GM23338 (cell line): ENCODE measurements around the gene CSRP2. TPM values are rescaled to one million over a fixed set of nuclear protein-coding genes. Genes with fewer than 3 reads are reported as not detected.

Experiments
- ATAC-seq: fragments of 200-7000 bp; cut with Tn5 transposase; 3 replicates; pipeline ENCODE4 v1.9.1; 2020
- DNase-seq: peaks from one replicate; pipeline ENCODE4 v3.0.0-alpha.2; 2015; ENCODE audit warnings: low spot score
- H2AFZ ChIP-seq: fragments of 200-600 bp; sonication (generic); 2 replicates; pipeline ENCODE4 v1.8.0; 2016; ENCODE audit warnings: antibody characterized with exemption, mild to moderate bottlenecking, moderate library complexity
- H3F3A ChIP-seq: fragments of 200-600 bp; sonication (generic); replicated peaks from 2 replicates; pipeline ENCODE4 v1.8.0; 2017; ENCODE audit warnings: antibody characterized with exemption, mixed run types, low read depth
- H3K27ac ChIP-seq: fragments of 200-600 bp; sonication (generic); 2 replicates; pipeline ENCODE4 v1.6.1; 2016; ENCODE audit warnings: low read depth
- H3K27me3 ChIP-seq: fragments of 200-600 bp; sonication (generic); 2 replicates; pipeline ENCODE4 v1.8.0; 2016; ENCODE audit warnings: mild to moderate bottlenecking, mixed run types, moderate library complexity; ENCODE audit not compliant: insufficient read depth
- H3K36me3 ChIP-seq: fragments of 200-600 bp; sonication (generic); 2 replicates; pipeline ENCODE4 v1.8.0; 2016; ENCODE audit warnings: mild to moderate bottlenecking; ENCODE audit not compliant: insufficient read depth
- H3K4me1 ChIP-seq: fragments of 200-600 bp; sonication (generic); 2 replicates; pipeline ENCODE4 v1.8.0; 2016; ENCODE audit warnings: mild to moderate bottlenecking, moderate library complexity; ENCODE audit not compliant: insufficient read depth
- H3K4me2 ChIP-seq: fragments of 200-600 bp; sonication (generic); 2 replicates; pipeline ENCODE4 v1.7.1; 2017; ENCODE audit warnings: mixed run types
- H3K4me3 ChIP-seq: fragments of 200-600 bp; sonication (generic); 2 replicates; pipeline ENCODE4 v1.6.1; 2016; ENCODE audit warnings: mixed run types
- H3K79me2 ChIP-seq: fragments of 200-600 bp; sonication (generic); replicated peaks from 2 replicates; pipeline ENCODE4 v1.8.0; 2017; ENCODE audit warnings: mild to moderate bottlenecking; ENCODE audit not compliant: insufficient read depth
- H3K9me2 ChIP-seq: fragments of 200-600 bp; sonication (generic); 2 replicates; pipeline ENCODE4 v1.8.0; 2017; ENCODE audit not compliant: insufficient read depth
- H4K20me1 ChIP-seq: fragments of 200-600 bp; sonication (generic); replicated peaks from 2 replicates; pipeline ENCODE4 v1.8.0; 2017; ENCODE audit warnings: mild to moderate bottlenecking; ENCODE audit not compliant: insufficient read depth
- H3K27ac Mint-ChIP-seq: 2 replicates; pipeline ENCODE4 v1.8.0; 2020; ENCODE audit warnings: inconsistent platforms, mild to moderate bottlenecking, moderate library complexity, mixed read lengths
- H3K27me3 Mint-ChIP-seq: 3 replicates; pipeline ENCODE4 v1.8.0; 2022; ENCODE audit warnings: low read depth, mild to moderate bottlenecking, moderate library complexity, mixed read lengths, inconsistent platforms; ENCODE audit not compliant: insufficient read depth, poor library complexity
- H3K36me3 Mint-ChIP-seq: 3 replicates; pipeline ENCODE4 v1.8.0; 2021; ENCODE audit warnings: low read depth, mild to moderate bottlenecking, inconsistent platforms, moderate library complexity, mixed read lengths
- H3K4me1 Mint-ChIP-seq: 3 replicates; pipeline ENCODE4 v1.8.0; 2020; ENCODE audit warnings: mild to moderate bottlenecking, inconsistent platforms, mixed read lengths
- H3K4me3 Mint-ChIP-seq: 3 replicates; pipeline ENCODE4 v1.8.0; 2021; ENCODE audit warnings: moderate library complexity, mild to moderate bottlenecking, inconsistent platforms, mixed read lengths
- H3K9me3 Mint-ChIP-seq: 3 replicates; pipeline ENCODE4 v1.8.0; 2020; ENCODE audit warnings: moderate library complexity, mild to moderate bottlenecking, inconsistent platforms, mixed read lengths
- CREB1 ChIP-seq: fragments of 250-450 bp; sonication (Bioruptor Pico); IDR thresholded peaks from 2 replicates; pipeline ENCODE4 v1.5.0; 2020; ENCODE audit warnings: low read depth, mild to moderate bottlenecking, moderate library complexity
- EZH2 ChIP-seq: fragments of 200-600 bp; sonication (generic); IDR thresholded peaks from one replicate; pipeline ENCODE4 v1.8.0; 2017; ENCODE audit warnings: antibody characterized with exemption, mild to moderate bottlenecking, low read depth; ENCODE audit not compliant: unreplicated experiment
- EZH2phosphoT487 ChIP-seq: fragments of 200-600 bp; sonication (generic); IDR thresholded peaks from one replicate; pipeline ENCODE4 v1.8.1; 2018; ENCODE audit warnings: antibody characterized with exemption; ENCODE audit not compliant: unreplicated experiment
- JUNB ChIP-seq: IDR thresholded peaks from one replicate; pipeline ENCODE4 v1.6.1; 2016; ENCODE audit warnings: antibody characterized with exemption; ENCODE audit not compliant: unreplicated experiment
- NANOG ChIP-seq: IDR thresholded peaks from 2 replicates; pipeline ENCODE4 v1.6.1; 2016; ENCODE audit warnings: antibody characterized with exemption, borderline replicate concordance
- POLR2AphosphoS5 ChIP-seq: IDR thresholded peaks from 2 replicates; pipeline ENCODE4 v1.6.1; 2016; ENCODE audit warnings: antibody characterized with exemption, low read depth
- REST ChIP-seq: IDR thresholded peaks from one replicate; pipeline ENCODE4 v1.6.1; 2018; ENCODE audit warnings: antibody characterized with exemption; ENCODE audit not compliant: unreplicated experiment
- ZNF331 ChIP-seq: fragments of 250-450 bp; sonication (Bioruptor Pico); IDR thresholded peaks from 2 replicates; pipeline ENCODE4 v1.5.0; 2020; ENCODE audit warnings: low read depth, mild to moderate bottlenecking, moderate library complexity
- polyA plus RNA-seq: library from polyadenylated mRNA; unstranded; fragments of >200 nt; fragmentation: Nextera tagmentation; extraction: Ambion mirVana; gene quantifications from 2 replicates; pipeline ENCODE4 v1.2.1, GENCODE V29; 2016
- total RNA-seq: library from RNA; depleted of rRNA; stranded (reverse); fragments of >200 nt; shearing (Covaris generic); gene quantifications from 2 replicates; pipeline ENCODE4 v1.2.3, GENCODE V29; 2014
- TF ChIP-seq, protein P1 (sequence below), 2 experiments: fragments of 200-600 bp in 1 of 2; sonication (generic) in 1 of 2; conservative IDR thresholded peaks; 2 replicates each; pipeline versions ENCODE4 v1.5.1 to v1.6.1; 2016 to 2017; ENCODE audit warnings: antibody characterized with exemption in 2 of 2, low read depth in 2 of 2, mild to moderate bottlenecking in 2 of 2, moderate library complexity in 1 of 2
- TF ChIP-seq, protein P2 (sequence below): fragments of 250-450 bp; sonication (Bioruptor Pico); IDR thresholded peaks from 2 replicates; pipeline ENCODE4 v1.5.0; 2020; ENCODE audit warnings: mild to moderate bottlenecking, moderate library complexity

CSRP2 gene
- total and polyA plus RNA-seq, 2 experiments from 2014 or later: 166 to 315 TPM

GRCh38 chr12:76820888-76821482 is 57.8 kb downstream of the CSRP2 start:
- H3K4me3 ChIP-seq: no peak overlapping the region
- no peak overlapping the region for H3K27ac ChIP-seq
- H3K27me3 ChIP-seq: no peaks in the 10 kb centered on the region
- H3K36me3 ChIP-seq: no peaks in the 10 kb centered on the region
- peak; percentile 82 for ATAC-seq
- no peak overlapping the region for H3K27ac Mint-ChIP-seq
- H3K36me3 Mint-ChIP-seq: peaks cover 4% of the 10 kb centered on the region; the same call in 2 of the 3 replicates
- no peaks in the 10 kb centered on the region for H3K9me2 ChIP-seq
- H4K20me1 ChIP-seq: no peaks in the 10 kb centered on the region
- no peaks in the 10 kb centered on the region for H3F3A ChIP-seq
- no peak overlapping the region for H3K4me2 ChIP-seq
- no peak overlapping the region for H2AFZ ChIP-seq
- no peaks in the 10 kb centered on the region for H3K79me2 ChIP-seq
- no peak overlapping the region for H3K4me3 Mint-ChIP-seq
- peak; percentile 81 for DNase-seq
- H3K4me1 ChIP-seq: no peaks in the 10 kb centered on the region
- no peaks in the 10 kb centered on the region for H3K4me1 Mint-ChIP-seq
- H3K9me3 Mint-ChIP-seq: no peaks in the 10 kb centered on the region
- TF ChIP-seq EZH2: no peak
- TF ChIP-seq, protein P1, sequence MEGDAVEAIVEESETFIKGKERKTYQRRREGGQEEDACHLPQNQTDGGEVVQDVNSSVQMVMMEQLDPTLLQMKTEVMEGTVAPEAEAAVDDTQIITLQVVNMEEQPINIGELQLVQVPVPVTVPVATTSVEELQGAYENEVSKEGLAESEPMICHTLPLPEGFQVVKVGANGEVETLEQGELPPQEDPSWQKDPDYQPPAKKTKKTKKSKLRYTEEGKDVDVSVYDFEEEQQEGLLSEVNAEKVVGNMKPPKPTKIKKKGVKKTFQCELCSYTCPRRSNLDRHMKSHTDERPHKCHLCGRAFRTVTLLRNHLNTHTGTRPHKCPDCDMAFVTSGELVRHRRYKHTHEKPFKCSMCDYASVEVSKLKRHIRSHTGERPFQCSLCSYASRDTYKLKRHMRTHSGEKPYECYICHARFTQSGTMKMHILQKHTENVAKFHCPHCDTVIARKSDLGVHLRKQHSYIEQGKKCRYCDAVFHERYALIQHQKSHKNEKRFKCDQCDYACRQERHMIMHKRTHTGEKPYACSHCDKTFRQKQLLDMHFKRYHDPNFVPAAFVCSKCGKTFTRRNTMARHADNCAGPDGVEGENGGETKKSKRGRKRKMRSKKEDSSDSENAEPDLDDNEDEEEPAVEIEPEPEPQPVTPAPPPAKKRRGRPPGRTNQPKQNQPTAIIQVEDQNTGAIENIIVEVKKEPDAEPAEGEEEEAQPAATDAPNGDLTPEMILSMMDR (conservative IDR thresholded peaks at IDR 0.05; ENCODE audit: low read depth in 2 of 2): peak; percentile 80 to 91
- H3K27me3 Mint-ChIP-seq: no peaks in the 10 kb centered on the region

DNA sequence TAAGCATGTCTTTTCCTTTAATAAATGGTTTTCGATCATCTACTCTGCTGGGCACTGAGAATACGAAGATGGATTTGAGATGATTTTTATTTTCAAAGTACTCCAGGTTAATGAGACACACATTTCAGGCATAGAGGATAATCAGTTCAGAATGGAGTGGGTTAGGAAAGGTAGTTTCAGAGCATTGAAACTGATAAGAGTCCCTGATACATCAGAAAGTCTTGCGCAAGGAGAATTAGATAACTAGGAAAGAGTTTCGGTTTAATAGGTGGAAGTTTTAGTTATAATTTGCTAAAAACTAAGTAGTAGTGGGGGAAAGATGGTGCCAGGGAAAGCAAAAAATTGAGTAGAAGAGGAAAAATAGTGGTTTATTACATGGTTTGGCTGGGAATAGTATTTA is 64.8 kb downstream of the CSRP2 start:
- H3K27me3 ChIP-seq: no peaks in the 10 kb centered on the region
- no peaks in the 10 kb centered on the region for H3K79me2 ChIP-seq
- H3K27ac Mint-ChIP-seq: no peak overlapping the region
- no peaks in the 10 kb centered on the region for H3K27me3 Mint-ChIP-seq
- ATAC-seq: no peak
- peaks cover 4% of the 10 kb centered on the region; the same call in 1 of the 2 replicates for H3K36me3 ChIP-seq
- no peak overlapping the region for H3K27ac ChIP-seq
- H3K36me3 Mint-ChIP-seq: peaks cover 3% of the 10 kb centered on the region; the same call in 1 of the 3 replicates
- DNase-seq: no peak
- H3K4me3 ChIP-seq: no peak overlapping the region
- no peaks in the 10 kb centered on the region for H3K4me1 Mint-ChIP-seq
- no peak overlapping the region for H3K4me3 Mint-ChIP-seq
- H2AFZ ChIP-seq: no peak overlapping the region
- H3K4me1 ChIP-seq: no peaks in the 10 kb centered on the region
- no peaks in the 10 kb centered on the region for H3K9me2 ChIP-seq
- H3F3A ChIP-seq: no peaks in the 10 kb centered on the region
- H3K4me2 ChIP-seq: no peak overlapping the region
- H4K20me1 ChIP-seq: no peaks in the 10 kb centered on the region
- H3K9me3 Mint-ChIP-seq: no peaks in the 10 kb centered on the region
- TF ChIP-seq, protein P2, sequence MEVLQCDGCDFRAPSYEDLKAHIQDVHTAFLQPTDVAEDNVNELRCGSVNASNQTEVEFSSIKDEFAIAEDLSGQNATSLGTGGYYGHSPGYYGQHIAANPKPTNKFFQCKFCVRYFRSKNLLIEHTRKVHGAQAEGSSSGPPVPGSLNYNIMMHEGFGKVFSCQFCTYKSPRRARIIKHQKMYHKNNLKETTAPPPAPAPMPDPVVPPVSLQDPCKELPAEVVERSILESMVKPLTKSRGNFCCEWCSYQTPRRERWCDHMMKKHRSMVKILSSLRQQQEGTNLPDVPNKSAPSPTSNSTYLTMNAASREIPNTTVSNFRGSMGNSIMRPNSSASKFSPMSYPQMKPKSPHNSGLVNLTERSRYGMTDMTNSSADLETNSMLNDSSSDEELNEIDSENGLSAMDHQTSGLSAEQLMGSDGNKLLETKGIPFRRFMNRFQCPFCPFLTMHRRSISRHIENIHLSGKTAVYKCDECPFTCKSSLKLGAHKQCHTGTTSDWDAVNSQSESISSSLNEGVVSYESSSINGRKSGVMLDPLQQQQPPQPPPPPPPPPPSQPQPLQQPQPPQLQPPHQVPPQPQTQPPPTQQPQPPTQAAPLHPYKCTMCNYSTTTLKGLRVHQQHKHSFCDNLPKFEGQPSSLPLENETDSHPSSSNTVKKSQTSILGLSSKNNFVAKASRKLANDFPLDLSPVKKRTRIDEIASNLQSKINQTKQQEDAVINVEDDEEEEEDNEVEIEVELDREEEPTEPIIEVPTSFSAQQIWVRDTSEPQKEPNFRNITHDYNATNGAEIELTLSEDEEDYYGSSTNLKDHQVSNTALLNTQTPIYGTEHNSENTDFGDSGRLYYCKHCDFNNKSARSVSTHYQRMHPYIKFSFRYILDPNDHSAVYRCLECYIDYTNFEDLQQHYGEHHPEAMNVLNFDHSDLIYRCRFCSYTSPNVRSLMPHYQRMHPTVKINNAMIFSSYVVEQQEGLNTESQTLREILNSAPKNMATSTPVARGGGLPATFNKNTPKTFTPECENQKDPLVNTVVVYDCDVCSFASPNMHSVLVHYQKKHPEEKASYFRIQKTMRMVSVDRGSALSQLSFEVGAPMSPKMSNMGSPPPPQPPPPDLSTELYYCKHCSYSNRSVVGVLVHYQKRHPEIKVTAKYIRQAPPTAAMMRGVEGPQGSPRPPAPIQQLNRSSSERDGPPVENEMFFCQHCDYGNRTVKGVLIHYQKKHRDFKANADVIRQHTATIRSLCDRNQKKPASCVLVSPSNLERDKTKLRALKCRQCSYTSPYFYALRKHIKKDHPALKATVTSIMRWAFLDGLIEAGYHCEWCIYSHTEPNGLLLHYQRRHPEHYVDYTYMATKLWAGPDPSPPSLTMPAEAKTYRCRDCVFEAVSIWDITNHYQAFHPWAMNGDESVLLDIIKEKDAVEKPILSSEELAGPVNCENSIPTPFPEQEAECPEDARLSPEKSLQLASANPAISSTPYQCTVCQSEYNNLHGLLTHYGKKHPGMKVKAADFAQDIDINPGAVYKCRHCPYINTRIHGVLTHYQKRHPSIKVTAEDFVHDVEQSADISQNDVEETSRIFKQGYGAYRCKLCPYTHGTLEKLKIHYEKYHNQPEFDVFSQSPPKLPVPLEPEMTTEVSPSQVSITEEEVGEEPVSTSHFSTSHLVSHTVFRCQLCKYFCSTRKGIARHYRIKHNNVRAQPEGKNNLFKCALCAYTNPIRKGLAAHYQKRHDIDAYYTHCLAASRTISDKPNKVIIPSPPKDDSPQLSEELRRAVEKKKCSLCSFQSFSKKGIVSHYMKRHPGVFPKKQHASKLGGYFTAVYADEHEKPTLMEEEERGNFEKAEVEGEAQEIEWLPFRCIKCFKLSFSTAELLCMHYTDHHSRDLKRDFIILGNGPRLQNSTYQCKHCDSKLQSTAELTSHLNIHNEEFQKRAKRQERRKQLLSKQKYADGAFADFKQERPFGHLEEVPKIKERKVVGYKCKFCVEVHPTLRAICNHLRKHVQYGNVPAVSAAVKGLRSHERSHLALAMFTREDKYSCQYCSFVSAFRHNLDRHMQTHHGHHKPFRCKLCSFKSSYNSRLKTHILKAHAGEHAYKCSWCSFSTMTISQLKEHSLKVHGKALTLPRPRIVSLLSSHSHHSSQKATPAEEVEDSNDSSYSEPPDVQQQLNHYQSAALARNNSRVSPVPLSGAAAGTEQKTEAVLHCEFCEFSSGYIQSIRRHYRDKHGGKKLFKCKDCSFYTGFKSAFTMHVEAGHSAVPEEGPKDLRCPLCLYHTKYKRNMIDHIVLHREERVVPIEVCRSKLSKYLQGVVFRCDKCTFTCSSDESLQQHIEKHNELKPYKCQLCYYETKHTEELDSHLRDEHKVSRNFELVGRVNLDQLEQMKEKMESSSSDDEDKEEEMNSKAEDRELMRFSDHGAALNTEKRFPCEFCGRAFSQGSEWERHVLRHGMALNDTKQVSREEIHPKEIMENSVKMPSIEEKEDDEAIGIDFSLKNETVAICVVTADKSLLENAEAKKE: no peak
- TF ChIP-seq REST (no peak), NANOG (no peak), CREB1 (CRISPR knock-in tag) (no peak), ZNF331 (CRISPR knock-in tag) (no peak), JUNB (no peak), POLR2AphosphoS5 (no peak), EZH2phosphoT487 (no peak), EZH2 (no peak)
